Activated naive CD4-positive, alpha-beta T cell treated with Interleukin-2 at 50 U/mL for 16 hours (primary cell): ENCODE measurements around the gene FAM110A.
"Not testable (repeated sequence)": the region's sequence is repeated elsewhere in the genome, so short reads cannot be mapped to it uniquely, and the experiment has no call there.

Experiments
- DNase-seq: peaks from one replicate; pipeline ENCODE4 v3.0.0-alpha.2; 2020

The FAM110A gene

DNA sequence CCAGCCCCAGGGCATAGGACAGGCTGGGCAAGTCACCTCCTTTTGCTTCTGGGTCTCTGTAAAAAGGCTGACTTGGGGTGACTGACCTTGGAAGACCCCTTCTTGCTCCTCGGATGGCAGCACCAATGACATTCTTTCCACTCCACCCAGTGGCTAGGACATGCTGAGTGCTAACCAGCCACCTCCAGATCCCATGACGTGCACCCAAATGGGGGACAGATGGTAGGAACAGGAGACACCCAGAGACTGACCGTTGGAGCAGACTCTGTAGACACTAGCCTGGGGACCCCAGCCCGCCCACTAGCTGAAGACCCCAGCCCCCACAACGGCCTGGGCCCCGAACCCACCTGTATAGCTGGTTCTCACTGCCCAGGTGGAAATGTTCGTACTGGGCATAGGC lies 44.3 kb downstream of the FAM110A start:
- DNase-seq: no peak

DNA sequence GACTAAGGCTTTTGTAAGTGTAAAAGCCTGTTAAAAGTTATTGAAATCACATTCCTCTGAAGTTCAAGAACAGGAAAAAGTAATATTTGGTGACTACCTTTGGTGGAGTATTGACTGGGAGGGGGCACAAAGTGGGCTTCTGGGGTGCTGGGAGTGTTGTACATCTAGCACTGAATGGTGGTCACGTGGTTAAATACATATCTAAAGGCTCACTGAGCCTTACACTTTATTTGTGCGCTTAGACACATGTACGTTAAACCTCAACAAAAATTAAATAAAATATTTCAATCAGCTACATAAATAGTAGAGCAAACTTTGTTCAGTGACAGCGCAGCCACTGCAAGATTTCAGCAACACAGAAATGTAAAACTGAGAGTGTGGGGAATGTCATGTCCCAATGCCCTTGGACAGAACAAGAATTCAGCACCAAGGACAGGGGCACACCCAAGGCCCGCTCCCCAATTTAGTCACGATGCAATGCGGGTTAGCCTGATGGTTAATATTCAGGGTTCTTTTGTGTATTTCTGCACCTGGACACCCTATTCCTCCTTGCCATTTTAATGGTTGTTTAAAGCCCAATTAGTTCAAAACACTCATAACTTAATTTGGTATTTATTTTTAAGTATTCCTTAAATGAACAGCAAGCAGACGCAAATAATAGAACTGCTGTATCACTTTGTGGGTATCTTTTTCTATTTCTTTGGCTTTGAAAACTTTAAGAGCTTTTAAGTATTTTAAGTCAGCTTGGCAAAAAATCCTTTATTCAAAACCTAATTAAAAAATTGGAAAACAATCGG lies 45.2 kb downstream of the FAM110A start:
- DNase-seq: no peak

DNA sequence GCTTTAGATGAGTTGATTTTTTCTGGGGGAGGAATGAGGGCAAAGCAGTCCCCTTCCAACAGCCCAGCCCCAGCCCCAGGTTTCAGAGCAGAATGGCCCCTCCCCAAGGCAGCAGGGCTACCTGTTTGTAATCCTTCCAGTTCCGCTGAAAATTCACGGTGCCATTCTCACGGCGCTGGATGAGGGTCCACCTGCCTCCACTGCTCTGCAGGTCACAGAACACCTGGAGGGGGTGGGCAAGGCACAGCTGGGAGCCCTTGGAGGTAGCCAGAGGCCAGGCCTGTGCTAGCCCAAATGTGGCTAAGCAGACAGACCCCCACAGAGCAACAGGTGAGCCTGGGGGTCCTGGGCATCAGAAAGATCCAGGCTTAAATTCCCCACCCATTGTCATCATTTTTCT lies 46.1 kb downstream of the FAM110A start:
- no peak for DNase-seq

DNA sequence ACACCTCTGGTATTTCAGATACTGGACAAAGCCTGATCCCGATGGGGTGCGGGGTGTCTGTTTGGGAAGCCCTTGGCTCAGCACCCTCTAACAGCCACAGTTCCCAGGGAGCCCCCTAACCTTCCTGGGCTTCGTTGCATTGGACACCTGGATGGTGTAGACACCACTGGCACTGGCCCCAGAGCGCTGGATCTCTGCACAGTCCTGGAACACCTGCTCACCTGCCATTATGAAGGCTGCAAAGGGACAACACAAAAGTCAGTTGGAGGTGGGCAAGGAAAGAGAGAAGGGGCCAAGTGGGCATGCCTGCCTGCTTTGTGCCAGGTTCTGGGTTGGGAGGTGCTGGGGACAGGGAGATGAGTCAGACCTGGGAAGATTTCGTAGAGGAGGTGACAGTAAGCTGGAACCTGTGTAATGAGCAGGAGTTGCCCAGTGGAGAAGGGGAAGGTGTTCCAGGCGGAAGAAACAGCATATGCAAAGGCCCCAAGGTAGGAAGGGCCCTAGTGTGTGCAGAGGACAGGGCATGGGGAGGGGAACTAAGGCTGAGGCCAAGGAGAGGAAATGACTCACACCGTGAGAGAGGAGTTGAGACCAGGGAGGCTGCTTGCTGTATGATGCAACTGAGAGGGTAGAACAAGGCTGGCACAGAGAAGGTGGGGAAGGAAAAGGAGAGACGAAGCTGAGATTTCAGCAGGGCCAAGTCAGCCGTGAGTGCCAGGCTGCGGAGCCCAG lies 47.7 kb downstream of the FAM110A start:
- DNase-seq: peak; percentile 11

DNA sequence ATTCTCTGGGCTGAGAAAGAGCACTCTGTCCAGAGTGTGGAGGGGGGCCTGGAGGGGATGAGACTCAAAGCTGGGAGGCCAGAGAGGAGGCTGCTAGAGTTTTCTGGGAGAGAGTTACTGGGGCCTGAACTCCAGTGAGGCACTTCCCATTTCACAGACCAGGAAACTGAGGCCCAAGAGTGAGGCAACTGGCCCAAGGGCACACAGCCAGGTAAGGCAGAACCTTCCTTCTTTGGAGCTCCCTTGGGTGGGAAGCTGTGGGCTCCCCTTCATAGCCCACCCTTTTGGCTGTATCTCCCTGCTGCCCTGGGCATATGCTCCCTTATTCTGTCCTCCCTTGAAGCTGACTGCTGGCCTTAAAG lies 48.2 kb downstream of the FAM110A start:
- no peak for DNase-seq

DNA sequence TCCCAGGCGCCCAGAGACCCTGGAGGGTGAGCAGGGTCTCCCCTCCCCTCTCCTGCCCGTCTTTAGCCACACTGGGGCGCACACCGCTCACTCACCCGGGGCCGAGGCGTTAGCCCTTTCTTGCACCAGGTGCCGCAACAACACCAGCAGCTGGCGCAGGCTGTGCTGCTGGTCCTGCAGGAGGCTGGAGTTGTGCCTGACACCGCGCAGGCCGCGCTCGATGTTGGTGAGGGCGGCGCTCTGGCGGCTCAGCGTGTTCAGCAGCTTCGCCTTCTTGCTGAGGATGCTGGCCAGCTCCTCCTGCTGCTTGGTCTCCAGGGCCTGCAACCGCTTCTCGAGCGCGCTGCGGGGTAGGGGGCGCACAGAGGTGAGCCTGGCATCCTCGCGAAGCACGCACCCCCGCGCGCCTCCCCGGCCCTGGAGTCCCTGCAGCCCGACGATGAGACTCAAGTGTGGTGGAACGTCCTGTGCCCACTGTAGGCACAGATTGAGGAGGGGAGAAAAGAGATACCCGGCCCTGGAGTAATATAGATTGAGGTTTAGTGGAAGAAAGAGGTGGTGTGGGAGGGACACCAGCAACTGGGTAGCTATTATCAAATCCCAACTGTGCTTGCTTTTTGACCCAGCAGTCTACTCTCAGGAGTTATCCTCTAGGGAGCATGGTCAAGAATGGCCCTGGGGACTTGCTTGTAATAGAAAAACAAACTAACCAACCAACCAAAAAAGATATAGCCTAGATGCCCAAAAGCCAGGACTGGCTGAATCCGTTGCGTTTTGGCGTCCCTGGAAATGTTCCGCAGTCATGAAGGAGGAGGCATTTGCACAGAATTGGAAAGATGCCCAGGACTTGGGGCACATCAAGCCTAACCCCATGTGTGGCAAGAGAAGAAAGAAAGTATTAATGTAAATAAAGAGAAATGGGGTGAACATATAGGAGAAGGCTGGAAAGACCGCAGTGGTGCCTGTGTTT lies 51.8 kb downstream of the FAM110A start:
- no peak for DNase-seq

DNA sequence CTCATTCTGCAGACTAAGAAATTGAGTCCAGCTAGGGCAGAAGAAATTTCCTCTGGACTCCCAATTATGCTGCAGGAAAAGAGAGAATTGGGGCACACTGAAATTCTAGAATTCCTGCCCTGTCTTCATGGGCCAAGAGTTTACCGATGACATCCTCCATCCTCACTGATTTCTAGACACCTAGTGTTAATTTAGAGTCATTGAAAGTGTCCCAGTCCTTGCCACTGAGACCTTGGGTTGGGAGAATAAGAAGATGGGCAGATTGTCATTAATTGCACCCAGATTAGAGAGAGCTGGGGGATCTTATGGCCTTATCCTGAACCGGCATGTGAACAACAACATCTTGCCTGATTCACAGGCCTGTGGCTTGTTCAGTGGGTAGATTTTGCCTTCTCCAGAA lies 53.6 kb downstream of the FAM110A start:
- DNase-seq: no peak

DNA sequence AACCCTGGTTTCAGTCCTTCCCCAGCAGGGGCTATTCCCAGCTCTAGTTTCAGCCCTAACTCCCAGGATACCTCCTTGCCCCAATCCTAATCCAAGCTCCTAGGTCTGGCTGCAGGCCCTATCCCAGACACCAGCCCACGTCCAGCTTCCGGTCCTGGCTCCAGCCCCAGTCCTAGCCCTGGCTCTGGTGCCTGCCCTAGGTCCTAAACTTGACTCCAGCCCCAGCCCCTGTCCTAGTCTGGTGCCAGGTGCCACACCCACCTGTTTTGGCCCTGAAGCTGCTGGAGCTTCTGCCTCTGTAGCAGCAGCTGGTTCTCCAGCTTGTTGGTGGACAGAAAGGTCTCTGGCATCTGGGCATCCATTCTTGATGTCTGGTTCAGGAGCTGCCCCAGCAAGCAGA lies 54.5 kb downstream of the FAM110A start:
- DNase-seq: no peak

DNA sequence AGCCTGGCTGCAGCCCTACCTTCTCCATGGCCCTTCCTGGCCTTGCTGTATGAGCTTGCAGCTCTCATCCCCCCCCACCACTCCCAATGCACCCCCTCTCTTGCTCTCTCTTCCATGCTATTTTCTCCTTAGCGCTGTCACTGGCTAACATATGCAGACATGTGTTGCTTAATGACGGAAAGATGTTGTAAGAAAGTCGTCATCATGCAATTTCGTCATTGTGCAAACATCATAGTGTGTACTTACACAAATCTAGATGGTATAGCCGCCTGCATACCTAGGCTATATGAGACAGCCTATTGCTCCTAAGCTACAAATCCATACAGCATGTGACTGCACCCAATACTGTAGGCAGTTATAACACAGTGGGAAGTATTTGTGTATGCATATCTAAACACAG lies 55.6 kb downstream of the FAM110A start:
- DNase-seq: no peak

DNA sequence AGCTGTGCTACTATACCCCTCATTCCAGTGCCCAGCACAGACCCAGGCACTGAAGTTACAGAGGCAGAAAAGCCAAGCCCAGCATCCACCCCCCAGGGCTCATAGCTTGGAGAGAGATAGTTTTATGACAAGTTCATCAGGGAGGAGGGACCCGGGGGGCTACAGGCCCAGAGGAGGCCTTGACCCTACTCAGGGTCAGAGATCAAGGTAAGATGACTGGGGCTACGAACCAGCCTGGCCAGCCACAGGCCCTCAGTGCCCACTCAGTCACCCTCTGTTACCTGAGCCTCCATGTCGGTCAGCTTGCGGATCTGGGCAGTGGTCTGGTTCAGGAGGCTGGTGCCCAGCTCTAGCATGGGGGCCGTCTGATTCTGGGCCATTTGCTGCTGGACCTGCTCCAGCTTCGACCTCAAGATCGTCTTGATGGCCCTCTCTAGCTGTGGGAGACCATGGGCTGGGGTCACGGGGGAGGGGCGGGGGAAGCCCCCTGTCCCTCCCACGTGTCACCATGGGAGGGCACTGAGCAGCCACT lies 56.5 kb downstream of the FAM110A start:
- DNase-seq: no peak

DNA sequence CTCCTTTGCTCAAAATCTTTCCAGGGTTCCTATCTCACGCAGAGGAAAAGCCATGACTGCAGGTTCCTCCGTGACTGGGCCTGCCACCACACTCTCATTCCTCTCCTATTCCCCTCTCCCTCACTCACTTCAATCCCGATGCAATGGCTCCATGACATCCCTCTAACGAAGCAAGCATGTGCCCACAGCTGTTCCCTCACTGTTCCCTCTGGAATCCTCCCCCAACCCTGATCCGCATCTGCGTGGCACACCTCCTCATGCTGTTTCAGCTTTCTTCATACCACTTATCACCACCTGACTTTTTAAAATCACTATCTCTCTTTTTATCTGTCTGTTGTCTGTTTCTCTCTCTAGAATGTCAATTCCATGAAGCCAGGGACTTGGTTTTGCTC lies 57.1 kb downstream of the FAM110A start:
- no peak for DNase-seq

DNA sequence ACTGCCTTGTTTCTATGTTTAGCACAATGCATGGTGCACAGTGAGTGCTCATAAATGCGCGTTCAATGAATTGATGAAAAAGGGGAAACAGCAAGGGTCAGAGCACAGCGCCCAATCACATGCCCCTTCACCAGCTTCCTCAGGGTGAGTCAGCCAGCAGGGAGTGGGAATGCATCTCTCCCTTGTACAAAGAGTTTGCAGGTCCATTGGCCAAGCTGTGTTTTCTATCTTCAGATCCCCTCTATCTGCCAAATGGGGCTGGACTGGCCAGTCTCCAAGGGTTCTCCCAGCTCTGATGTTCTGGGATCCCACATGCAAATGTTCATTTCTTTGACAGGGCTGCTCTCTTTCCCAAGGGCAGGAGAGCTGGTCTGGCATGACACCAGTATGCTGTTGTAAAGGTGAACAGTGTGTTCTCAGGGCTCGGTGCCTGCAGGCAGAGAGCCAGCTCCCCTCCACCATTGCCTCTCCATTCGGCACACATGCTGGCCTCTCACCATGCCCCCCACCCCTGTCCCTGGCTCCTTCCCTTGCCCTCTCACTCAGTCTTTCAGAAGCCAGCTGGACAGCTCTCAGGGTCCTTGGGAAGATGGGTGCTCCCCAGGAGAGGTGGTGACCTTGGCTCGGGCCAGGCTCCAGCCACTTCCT lies 57.7 kb downstream of the FAM110A start:
- no peak for DNase-seq

DNA sequence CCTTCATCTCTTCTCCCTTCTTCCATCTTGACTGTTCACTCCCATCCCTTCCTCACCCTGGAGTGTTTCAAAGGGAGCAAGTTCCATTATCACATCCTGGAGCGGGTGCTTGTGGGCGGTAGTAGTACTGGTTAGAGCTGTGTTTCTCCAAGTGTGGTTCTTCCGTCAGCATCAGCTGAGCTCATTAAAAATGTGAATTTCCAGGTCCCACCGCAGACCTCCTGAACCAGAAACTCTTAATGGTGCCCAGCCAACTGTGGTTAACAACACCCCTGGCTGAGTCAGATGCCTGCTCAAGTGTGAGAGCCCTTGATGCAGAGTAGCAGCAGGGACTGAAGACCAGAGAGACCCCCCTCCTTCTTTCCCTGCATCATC lies 58.2 kb downstream of the FAM110A start:
- no peak for DNase-seq

DNA sequence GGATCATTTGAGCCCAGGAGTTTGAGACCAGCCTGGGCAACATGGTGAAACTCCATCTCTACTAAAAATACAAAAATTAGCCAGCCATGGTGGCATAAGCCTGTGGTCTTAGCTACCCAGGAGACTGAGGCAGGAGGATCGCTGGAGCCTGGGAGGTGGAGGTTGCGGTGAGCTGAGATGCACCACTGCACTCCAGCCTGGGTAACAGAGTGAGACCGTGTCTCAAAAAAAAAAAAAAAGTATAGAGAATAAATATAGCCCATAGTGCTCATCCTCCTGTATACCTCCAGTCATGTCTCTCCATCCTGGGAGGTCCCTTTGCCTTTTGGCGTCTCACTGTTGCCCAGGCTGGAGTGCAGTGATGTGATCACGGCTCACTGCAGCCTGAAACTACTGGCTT lies 58.9 kb downstream of the FAM110A start:
- not testable (repeated sequence) for DNase-seq
